ENCODE data around the gene RGS12.

DNA sequence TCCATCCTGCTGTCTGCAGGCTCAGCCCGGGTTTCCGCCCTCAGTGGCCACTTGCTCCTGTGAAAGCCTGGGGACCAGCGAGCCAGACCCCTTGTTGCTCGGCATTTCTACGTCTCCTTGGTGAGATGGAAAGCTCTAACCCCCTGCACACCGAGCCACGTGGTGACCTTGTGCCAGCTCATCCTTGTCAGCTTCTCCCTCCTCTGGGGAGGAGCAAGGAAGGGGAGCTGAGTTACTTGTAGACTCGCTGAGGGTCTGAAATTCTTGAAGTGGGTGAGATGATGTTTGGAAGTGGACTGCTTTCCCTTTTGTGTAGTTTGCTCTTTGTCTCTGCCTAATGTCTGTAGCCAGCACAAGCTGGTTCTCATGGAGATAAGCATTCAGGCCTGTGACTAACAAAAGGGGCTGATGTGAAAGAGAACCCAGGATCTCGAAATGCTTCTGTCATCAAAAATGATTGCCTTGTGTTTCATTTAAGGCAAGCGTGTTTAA is 29.3 kb downstream of the RGS12 start:
- no peak for TF ChIP-seq POLR2AphosphoS5 (IDR thresholded peaks at IDR 0.05; ENCODE audit: low read depth, low read length)
- TF ChIP-seq PAX5 (IDR thresholded peaks at IDR 0.05; ENCODE audit: insufficient read depth, low read length, severe bottlenecking): no peak
- no peak for TF ChIP-seq POLR2A (IDR thresholded peaks at IDR 0.05; ENCODE audit: low read depth, low read length)
- no peak for TF ChIP-seq TAF1 (IDR thresholded peaks at IDR 0.05; ENCODE audit: low read depth, low read length)
- TF ChIP-seq POU2F2 (IDR thresholded peaks at IDR 0.05; ENCODE audit: low read depth, low read length): no peak
- no peak for TF ChIP-seq SPI1 (IDR thresholded peaks at IDR 0.05; ENCODE audit: low read depth, low read length)
